GM12878 (cell line): ENCODE measurements around the gene PCDHGA1.

Experiments used
- BACH1 ChIP-seq: fragments of 450-650 bp; IDR thresholded peaks from 2 replicates; pipeline ENCODE4 v1.6.1; 2017; ENCODE audit warnings: mild to moderate bottlenecking, borderline replicate concordance
- CTCF ChIP-seq, 3 experiments: IDR thresholded peaks in 2 of 3; conservative IDR thresholded peaks in 1 of 3; 2 replicates each; pipeline ENCODE4 v1.5.1; 2011; ENCODE audit warnings: low read depth in 3 of 3, low read length in 3 of 3, mild to moderate bottlenecking in 3 of 3, control low read depth in 2 of 3, moderate library complexity in 2 of 3, inconsistent platforms in 1 of 3, mixed read lengths in 1 of 3; ENCODE audit not compliant: control insufficient read depth in 2 of 3, insufficient read depth in 1 of 3; ENCODE audit errors: extremely low read depth in 1 of 3
- EGR1 ChIP-seq, 2 experiments: IDR thresholded peaks; 1 replicate in 1 of 2; 2 replicates in 1 of 2; pipeline ENCODE4 v1.6.1; 2011 to 2012; ENCODE audit warnings: low read depth in 2 of 2, low read length in 2 of 2, borderline replicate concordance in 1 of 2, mild to moderate bottlenecking in 1 of 2, moderate library complexity in 1 of 2
- EP300 ChIP-seq, 2 experiments: fragments of 150-350 bp in 1 of 2; IDR thresholded peaks; 2 replicates each; pipeline ENCODE4 v1.6.1; 2011 to 2012; ENCODE audit warnings: low read depth in 2 of 2, low read length in 2 of 2, borderline replicate concordance in 1 of 2, improper control_type of control experiment in 1 of 2, inconsistent platforms in 1 of 2; ENCODE audit not compliant: control insufficient read depth in 1 of 2
- EZH2 ChIP-seq: IDR thresholded peaks from 2 replicates; pipeline ENCODE4 v1.6.1; 2012; ENCODE audit warnings: low read depth, mild to moderate bottlenecking, control low read depth, inconsistent platforms, low read length, borderline replicate concordance; ENCODE audit not compliant: control insufficient read depth
- HDAC2 ChIP-seq: fragments of 200-600 bp; sonication (generic); IDR thresholded peaks from 2 replicates; pipeline ENCODE4 v1.6.1; 2017
- JUND ChIP-seq: IDR thresholded peaks from 2 replicates; pipeline ENCODE4 v1.6.1; 2012; ENCODE audit warnings: low read depth, mild to moderate bottlenecking, low read length, improper control_type of control experiment, moderate library complexity
- KAT2A ChIP-seq: conservative IDR thresholded peaks from 2 replicates; pipeline ENCODE4 v1.6.1; 2011; ENCODE audit warnings: low read depth, low read length; ENCODE audit not compliant: control insufficient read depth
- MLLT1 ChIP-seq: fragments of 450-650 bp; IDR thresholded peaks from 2 replicates; pipeline ENCODE4 v1.6.1; 2016; ENCODE audit warnings: mild to moderate bottlenecking
- NFYB ChIP-seq: IDR thresholded peaks from 2 replicates; pipeline ENCODE4 v1.6.1; 2011; ENCODE audit warnings: low read depth, mild to moderate bottlenecking, low read length, improper control_type of control experiment, moderate library complexity; ENCODE audit not compliant: insufficient read depth
- PBX3 ChIP-seq: IDR thresholded peaks from 2 replicates; pipeline ENCODE4 v1.6.1; 2011; ENCODE audit warnings: mild to moderate bottlenecking, low read depth, low read length, moderate library complexity; ENCODE audit not compliant: insufficient replicate concordance
- SIN3A ChIP-seq: IDR thresholded peaks from 2 replicates; pipeline ENCODE4 v1.6.1; 2012; ENCODE audit warnings: low read depth, low read length, improper control_type of control experiment
- SUZ12 ChIP-seq: fragments of 200-600 bp; sonication (generic); IDR thresholded peaks from one replicate; pipeline ENCODE4 v1.6.1; 2018; ENCODE audit warnings: antibody characterized with exemption, mild to moderate bottlenecking; ENCODE audit not compliant: unreplicated experiment
- YY1 ChIP-seq: IDR thresholded peaks from 2 replicates; pipeline ENCODE4 v1.6.1; 2011; ENCODE audit warnings: low read depth, mild to moderate bottlenecking, low read length

GRCh38 chr5:141398608-141399007 lies 68.3 kb downstream of the PCDHGA1 start:
- no peak for TF ChIP-seq CTCF (IDR thresholded peaks at IDR 0.05 in 2 of 3, conservative IDR thresholded peaks at IDR 0.05 in 1 of 3; ENCODE audit: control insufficient read depth in 2 of 3, extremely low read depth in 1 of 3, insufficient read depth in 1 of 3, low read depth in 3 of 3, low read length in 3 of 3)
- no peak for TF ChIP-seq SUZ12
- no peak for TF ChIP-seq JUND
- TF ChIP-seq EZH2: no peak
- no peak for TF ChIP-seq EP300 (IDR thresholded peaks at IDR 0.05; ENCODE audit: borderline replicate concordance in 1 of 2, control insufficient read depth in 1 of 2, low read depth in 2 of 2, low read length in 2 of 2)
- no peak for TF ChIP-seq BACH1
- TF ChIP-seq MLLT1: no peak
- no peak for TF ChIP-seq NFYB
- no peak for TF ChIP-seq PBX3
- TF ChIP-seq HDAC2: no peak
- TF ChIP-seq KAT2A: no peak
- no peak for TF ChIP-seq SIN3A
- no peak for TF ChIP-seq YY1
- TF ChIP-seq EGR1 (IDR thresholded peaks at IDR 0.05; ENCODE audit: borderline replicate concordance in 1 of 2, low read depth in 2 of 2, low read length in 2 of 2): no peak
